SK-N-SH (cell line): ENCODE data around the gene PPP2R5E. TPM values are rescaled to one million over a fixed set of nuclear protein-coding genes. Genes with fewer than 3 reads are reported as not detected.
A peak's percentile ranks its signal among the peaks of the same experiment; 100 is the strongest.

Experiments used
- CTCF ChIA-PET: fragments of 300-600, 350-600 bp; formaldehyde crosslinking; extraction: SDS; loops from one replicate; lab custom pipeline; 2021; lab: Yijun Ruan, JAX
- POLR2A ChIA-PET: fragments of 350-600 bp; sonication (Branson Sonifier 250); formaldehyde crosslinking; extraction: SDS; loops from one replicate; lab custom pipeline; 2020; ENCODE audit warnings: antibody characterized with exemption, inconsistent platforms; lab: Yijun Ruan, JAX
- DNase-seq: peaks from one replicate; pipeline ENCODE4 v3.0.0; 2012
- H2AFZ ChIP-seq: fragments of 200-600 bp; sonication (generic); 2 replicates; pipeline ENCODE4 v1.8.1; 2016; ENCODE audit warnings: antibody characterized with exemption, mild to moderate bottlenecking, low read depth
- H3F3A ChIP-seq: fragments of 200-600 bp; sonication (generic); replicated peaks from 2 replicates; pipeline ENCODE3; 2016; ENCODE audit warnings: antibody characterized with exemption, mild to moderate bottlenecking; ENCODE audit not compliant: insufficient read depth
- H3K27ac ChIP-seq, 2 experiments: fragments of 200-500 bp in 1 of 2; fragments of 200-600 bp in 1 of 2; sonication (Bioruptor generic) in 1 of 2; sonication (generic), shearing (Covaris generic) in 1 of 2; 2 replicates each; pipeline versions ENCODE4 v1.5.1 to v1.6.1; 2014 to 2016; ENCODE audit warnings: low read depth in 2 of 2, inconsistent platforms in 1 of 2, low read length in 1 of 2, mild to moderate bottlenecking in 1 of 2, mixed read lengths in 1 of 2
- H3K27me3 ChIP-seq: fragments of 200-600 bp; sonication (generic), shearing (Covaris generic); 2 replicates; pipeline ENCODE4 v1.6.1; 2016; ENCODE audit warnings: mixed run types; ENCODE audit not compliant: insufficient read depth
- H3K36me3 ChIP-seq, 2 experiments: fragments of 200-500 bp in 1 of 2; fragments of 200-600 bp in 1 of 2; sonication (Bioruptor generic) in 1 of 2; sonication (generic) in 1 of 2; replicated peaks in 1 of 2; 2 replicates each; pipeline versions ENCODE3 to v1.5.1; 2014 to 2016; ENCODE audit warnings: low read length in 1 of 2, mild to moderate bottlenecking in 1 of 2; ENCODE audit not compliant: insufficient read depth in 2 of 2, control insufficient read depth in 1 of 2
- H3K4me1 ChIP-seq, 2 experiments: fragments of 200-500 bp in 1 of 2; fragments of 200-600 bp in 1 of 2; sonication (Bioruptor generic) in 1 of 2; sonication (generic), shearing (Covaris generic) in 1 of 2; 2 replicates each; pipeline versions ENCODE4 v1.5.1 to v1.6.1; 2014 to 2016; ENCODE audit warnings: low read depth in 1 of 2, low read length in 1 of 2, mixed run types in 1 of 2; ENCODE audit not compliant: insufficient read depth in 2 of 2, control insufficient read depth in 1 of 2
- H3K4me2 ChIP-seq: fragments of 200-600 bp; sonication (generic), shearing (Covaris generic); 2 replicates; pipeline ENCODE4 v1.6.1; 2017; ENCODE audit warnings: mixed run types
- H3K4me3 ChIP-seq, 2 experiments: fragments of 200-500 bp in 1 of 2; fragments of 200-600 bp in 1 of 2; sonication (Bioruptor generic) in 1 of 2; sonication (generic), shearing (Covaris generic) in 1 of 2; 2 replicates each; pipeline versions ENCODE4 v1.5.1 to v1.8.1; 2014 to 2016; ENCODE audit warnings: low read depth in 2 of 2, inconsistent platforms in 1 of 2, low read length in 1 of 2, mild to moderate bottlenecking in 1 of 2, mixed read lengths in 1 of 2, moderate library complexity in 1 of 2
- H3K79me2 ChIP-seq: fragments of 200-600 bp; sonication (generic); 2 replicates; pipeline ENCODE4 v1.8.1; 2017; ENCODE audit warnings: mild to moderate bottlenecking; ENCODE audit not compliant: insufficient read depth
- H3K9ac ChIP-seq: fragments of 200-600 bp; sonication (generic); 2 replicates; pipeline ENCODE4 v1.6.1; 2017; ENCODE audit warnings: mixed run types
- H3K9me2 ChIP-seq: fragments of 200-600 bp; sonication (generic); 2 replicates; pipeline ENCODE4 v1.6.1; 2017; ENCODE audit warnings: mixed run types
- H3K9me3 ChIP-seq: fragments of 200-600 bp; sonication (generic); 2 replicates; pipeline ENCODE4 v1.6.1; 2017; ENCODE audit warnings: mixed run types, mild to moderate bottlenecking, moderate library complexity
- H4K20me1 ChIP-seq: fragments of 200-600 bp; sonication (generic); 2 replicates; pipeline ENCODE4 v1.6.1; 2017; ENCODE audit warnings: mild to moderate bottlenecking, mixed run types; ENCODE audit not compliant: insufficient read depth
- FOSL2 ChIP-seq: IDR thresholded peaks from 2 replicates; pipeline ENCODE4 v1.4.0; 2012; ENCODE audit warnings: low read depth, mild to moderate bottlenecking, moderate library complexity, borderline replicate concordance
- JUND ChIP-seq: IDR thresholded peaks from 2 replicates; pipeline ENCODE4 v1.4.0; 2012
- NRF1 ChIP-seq: IDR thresholded peaks from 2 replicates; pipeline ENCODE4 v1.6.1; 2012; ENCODE audit warnings: low read depth, mild to moderate bottlenecking, low read length
- PBX3 ChIP-seq: IDR thresholded peaks from 2 replicates; pipeline ENCODE4; 2012
- RAD21 ChIP-seq: IDR thresholded peaks from 2 replicates; pipeline ENCODE4 v1.6.1; 2012; ENCODE audit warnings: mild to moderate bottlenecking, low read length
- TCF12 ChIP-seq: IDR thresholded peaks from 2 replicates; pipeline ENCODE4 v1.4.0; 2012
- WGBS: methylation state at CpG from one replicate; pipeline ENCODE4 v1.1.6; 2017; ENCODE audit warnings: low lambda C conversion rate; 5-methylcytosine and 5-hydroxymethylcytosine counted together
- polyA plus RNA-seq, 3 experiments: library from polyadenylated mRNA; depleted of rRNA; stranded (reverse); fragments of >200 nt; gene quantifications; 2 replicates each; pipeline ENCODE4 v1.2.3, GENCODE V29; 2012
- TF ChIP-seq, protein P1 (sequence below): IDR thresholded peaks from 2 replicates; pipeline ENCODE4 v1.4.0; 2012; ENCODE audit warnings: low read depth, borderline replicate concordance
- TF ChIP-seq, protein P2 (sequence below): fragments of 150-350 bp; IDR thresholded peaks from 2 replicates; pipeline ENCODE4 v1.6.1; 2016; ENCODE audit warnings: mild to moderate bottlenecking, low read depth, low read length

PPP2R5E gene
- polyA plus RNA-seq, 1 of the 3 experiments (the other 2 are of a cell fraction) = 4.4 TPM

DNA sequence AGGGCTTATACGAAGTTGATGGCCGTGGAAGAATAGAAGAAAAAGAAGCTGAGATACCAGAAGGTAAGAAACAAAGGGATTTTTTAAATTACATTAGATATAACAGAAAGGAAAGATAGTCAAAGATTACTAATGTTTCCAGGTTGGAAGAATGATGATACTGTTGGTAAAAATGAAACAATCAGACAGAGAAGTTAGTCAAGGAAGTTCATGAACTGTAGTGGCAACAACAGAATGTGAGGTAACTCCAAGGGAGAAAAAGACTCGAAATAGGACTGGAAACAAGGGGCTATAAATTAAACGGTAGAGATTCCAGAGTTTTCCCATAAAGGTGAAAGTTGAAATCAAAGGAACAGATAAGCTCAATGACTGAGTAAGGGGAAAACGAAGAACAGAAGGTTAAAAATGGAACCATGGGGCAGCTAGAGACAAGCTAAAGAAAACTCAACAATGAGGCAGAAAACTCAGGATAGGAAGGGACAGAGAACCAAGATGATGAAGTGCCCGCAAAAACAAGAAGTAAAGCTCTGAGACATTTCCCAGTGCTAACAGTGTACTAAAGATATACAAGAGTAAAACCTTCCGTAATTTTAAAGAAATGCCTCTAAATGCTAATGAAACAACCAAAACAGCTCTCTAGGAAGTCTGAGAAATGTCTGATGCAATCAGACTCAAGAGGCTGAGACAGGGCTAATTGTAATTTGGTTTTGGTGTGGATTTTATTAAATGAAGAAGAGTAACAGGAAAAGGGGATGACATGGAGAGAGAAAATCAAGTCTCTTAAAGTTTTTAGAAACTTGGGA lies 70.0 kb downstream of the PPP2R5E start (continued):
- TF ChIP-seq, protein P1, sequence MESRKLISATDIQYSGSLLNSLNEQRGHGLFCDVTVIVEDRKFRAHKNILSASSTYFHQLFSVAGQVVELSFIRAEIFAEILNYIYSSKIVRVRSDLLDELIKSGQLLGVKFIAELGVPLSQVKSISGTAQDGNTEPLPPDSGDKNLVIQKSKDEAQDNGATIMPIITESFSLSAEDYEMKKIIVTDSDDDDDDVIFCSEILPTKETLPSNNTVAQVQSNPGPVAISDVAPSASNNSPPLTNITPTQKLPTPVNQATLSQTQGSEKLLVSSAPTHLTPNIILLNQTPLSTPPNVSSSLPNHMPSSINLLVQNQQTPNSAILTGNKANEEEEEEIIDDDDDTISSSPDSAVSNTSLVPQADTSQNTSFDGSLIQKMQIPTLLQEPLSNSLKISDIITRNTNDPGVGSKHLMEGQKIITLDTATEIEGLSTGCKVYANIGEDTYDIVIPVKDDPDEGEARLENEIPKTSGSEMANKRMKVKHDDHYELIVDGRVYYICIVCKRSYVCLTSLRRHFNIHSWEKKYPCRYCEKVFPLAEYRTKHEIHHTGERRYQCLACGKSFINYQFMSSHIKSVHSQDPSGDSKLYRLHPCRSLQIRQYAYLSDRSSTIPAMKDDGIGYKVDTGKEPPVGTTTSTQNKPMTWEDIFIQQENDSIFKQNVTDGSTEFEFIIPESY = no peak
- no peak for TF ChIP-seq JUND
- TF ChIP-seq NRF1 = no peak
- no peak for TF ChIP-seq PBX3

GRCh38 chr14:63470962-63471793 lies 72.0 kb downstream of the PPP2R5E start:
- H3F3A ChIP-seq = peaks cover 13% of the 10 kb centered on the region
- POLR2A ChIA-PET = interaction anchor here (1.1 kb wide), 1 partner anchor 15 kb away, joined by 3 read pairs; no protein-coding TSS in a partner anchor
- 37% methylated on average over 3 of the region's 3 CpGs for WGBS
- H3K9me3 ChIP-seq = no peaks in the 10 kb centered on the region
- no peaks in the 10 kb centered on the region for H3K27me3 ChIP-seq
- H2AFZ ChIP-seq = no peak overlapping the region
- TF ChIP-seq, protein P2, sequence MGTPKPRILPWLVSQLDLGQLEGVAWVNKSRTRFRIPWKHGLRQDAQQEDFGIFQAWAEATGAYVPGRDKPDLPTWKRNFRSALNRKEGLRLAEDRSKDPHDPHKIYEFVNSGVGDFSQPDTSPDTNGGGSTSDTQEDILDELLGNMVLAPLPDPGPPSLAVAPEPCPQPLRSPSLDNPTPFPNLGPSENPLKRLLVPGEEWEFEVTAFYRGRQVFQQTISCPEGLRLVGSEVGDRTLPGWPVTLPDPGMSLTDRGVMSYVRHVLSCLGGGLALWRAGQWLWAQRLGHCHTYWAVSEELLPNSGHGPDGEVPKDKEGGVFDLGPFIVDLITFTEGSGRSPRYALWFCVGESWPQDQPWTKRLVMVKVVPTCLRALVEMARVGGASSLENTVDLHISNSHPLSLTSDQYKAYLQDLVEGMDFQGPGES = no peak
- peak; percentile 75 for TF ChIP-seq FOSL2
- TF ChIP-seq RAD21 = no peak
- peak; percentile 40 for TF ChIP-seq TCF12
- TF ChIP-seq JUND = peak; percentile 68
- no peak overlapping the region for H3K9ac ChIP-seq
- peaks cover 24 to 31% of the 10 kb centered on the region in 2 experiments; a peak in 3 of 4 replicates for H3K4me1 ChIP-seq
- peak overlapping the region; percentile 34 for H3K4me2 ChIP-seq
- H4K20me1 ChIP-seq = peaks cover 85% of the 10 kb centered on the region
- peaks cover 96% of the 10 kb centered on the region for H3K79me2 ChIP-seq
- H3K36me3 ChIP-seq = no peaks in the 10 kb centered on the region
- peak overlapping the region; percentile 35 to 69 for H3K27ac ChIP-seq
- H3K4me3 ChIP-seq = no peak overlapping the region
- CTCF ChIA-PET = interaction anchor here (1.3 kb wide), 1 partner anchor 33 kb away, joined by 3 read pairs; no protein-coding TSS in a partner anchor
- no peak for DNase-seq
- no peaks in the 10 kb centered on the region for H3K9me2 ChIP-seq
